Neural cell (in vitro differentiated cells): Measurements from ENCODE around the gene CCN2. TPM values are rescaled to one million over a fixed set of nuclear protein-coding genes. Genes with fewer than 3 reads are reported as not detected.

ENCODE experiments used
- H2AFZ ChIP-seq: fragments of 200-600, 300-800 bp; sonication (generic), shearing (Covaris generic); 2 replicates; pipeline ENCODE4 v1.6.0; 2014; ENCODE audit warnings: low read depth, mild to moderate bottlenecking, antibody characterized with exemption, low read length, moderate library complexity
- H3F3A ChIP-seq: fragments of 200-600 bp; shearing (Covaris generic); 2 replicates; pipeline ENCODE4 v1.6.1; 2016; ENCODE audit warnings: mild to moderate bottlenecking, moderate library complexity, mixed read lengths, antibody characterized with exemption, low read length; ENCODE audit not compliant: insufficient read depth, poor library complexity, severe bottlenecking
- H3K27ac ChIP-seq: fragments of 200-600, 300-800 bp; sonication (generic), shearing (Covaris generic); 2 replicates; pipeline ENCODE4 v1.5.1; 2014; ENCODE audit warnings: mild to moderate bottlenecking, low read length, moderate library complexity
- H3K27me3 ChIP-seq: fragments of 300-800, 200-600 bp; sonication (generic), shearing (Covaris generic); 2 replicates; pipeline ENCODE4 v1.6.0; 2014; ENCODE audit warnings: mild to moderate bottlenecking, low read depth, low read length, moderate library complexity; ENCODE audit not compliant: insufficient read depth
- H3K36me3 ChIP-seq: fragments of 300-800, 200-600 bp; sonication (generic), shearing (Covaris generic); 2 replicates; pipeline ENCODE4 v1.5.1; 2014; ENCODE audit warnings: mild to moderate bottlenecking, antibody characterized with exemption, low read length, moderate library complexity; ENCODE audit not compliant: insufficient read depth
- H3K4me2 ChIP-seq: fragments of 300-800, 200-600 bp; sonication (generic), shearing (Covaris generic); 2 replicates; pipeline ENCODE4 v1.6.0; 2014; ENCODE audit warnings: mild to moderate bottlenecking, low read length
- H3K4me3 ChIP-seq: fragments of 300-800, 200-600 bp; sonication (generic), shearing (Covaris generic); 2 replicates; pipeline ENCODE4 v1.5.1; 2014; ENCODE audit warnings: mild to moderate bottlenecking, low read length, moderate library complexity
- H3K79me2 ChIP-seq: fragments of 200-600 bp; shearing (Covaris generic); replicated peaks from 2 replicates; pipeline ENCODE4 v1.6.0; 2014; ENCODE audit warnings: mild to moderate bottlenecking, low read length, moderate library complexity; ENCODE audit not compliant: insufficient read depth
- H3K9ac ChIP-seq: fragments of 300-800, 200-600 bp; sonication (generic), shearing (Covaris generic); 2 replicates; pipeline ENCODE4 v1.6.1; 2016; ENCODE audit warnings: mild to moderate bottlenecking, low read length, mixed read lengths
- H3K9me2 ChIP-seq: fragments of 200-600 bp; shearing (Covaris generic); 2 replicates; pipeline ENCODE4 v1.6.1; 2016; ENCODE audit warnings: mild to moderate bottlenecking, low read length, mixed read lengths; ENCODE audit not compliant: insufficient read depth
- H3K9me3 ChIP-seq: fragments of 200-600, 300-800 bp; sonication (generic), shearing (Covaris generic); 2 replicates; pipeline ENCODE4 v1.6.1; 2016; ENCODE audit warnings: mild to moderate bottlenecking, mixed run types, low read length, moderate library complexity, mixed read lengths
- H4K20me1 ChIP-seq: fragments of 200-600 bp; shearing (Covaris generic); 2 replicates; pipeline ENCODE4 v1.6.1; 2016; ENCODE audit warnings: mild to moderate bottlenecking, mixed run types; ENCODE audit not compliant: insufficient read depth
- CTCF ChIP-seq: fragments of 450-650 bp; IDR thresholded peaks from 2 replicates; pipeline ENCODE4 v1.5.1; 2014; ENCODE audit warnings: antibody characterized with exemption, mild to moderate bottlenecking, moderate library complexity; ENCODE audit not compliant: poor library complexity, severe bottlenecking
- EP300 ChIP-seq: fragments of 450-650 bp; conservative IDR thresholded peaks from 2 replicates; pipeline ENCODE4 v1.6.1; 2014; ENCODE audit warnings: antibody characterized with exemption, mild to moderate bottlenecking, moderate library complexity; ENCODE audit not compliant: poor library complexity, severe bottlenecking
- EZH2 ChIP-seq: fragments of 200-600, 300-800 bp; shearing (Covaris generic), sonication (generic); IDR thresholded peaks from 2 replicates; pipeline ENCODE4 v1.6.1; 2014; ENCODE audit warnings: antibody characterized with exemption, low read length, borderline replicate concordance, mild to moderate bottlenecking; ENCODE audit not compliant: insufficient read depth, poor library complexity, severe bottlenecking
- MXI1 ChIP-seq: fragments of 450-650 bp; conservative IDR thresholded peaks from 2 replicates; pipeline ENCODE4 v1.6.1; 2014; ENCODE audit warnings: antibody characterized with exemption, mild to moderate bottlenecking; ENCODE audit not compliant: poor library complexity, severe bottlenecking
- POLR2AphosphoS5 ChIP-seq: IDR thresholded peaks from 2 replicates; pipeline ENCODE4 v1.6.1; 2012
- RAD21 ChIP-seq: fragments of 450-650 bp; conservative IDR thresholded peaks from 2 replicates; pipeline ENCODE4 v1.6.1; 2014; ENCODE audit warnings: antibody characterized with exemption, mild to moderate bottlenecking, moderate library complexity
- REST ChIP-seq: IDR thresholded peaks from 2 replicates; pipeline ENCODE4 v1.6.1; 2012; ENCODE audit warnings: borderline replicate concordance
- SMC3 ChIP-seq: fragments of 450-650 bp; conservative IDR thresholded peaks from 2 replicates; pipeline ENCODE4 v1.6.1; 2014; ENCODE audit warnings: antibody characterized with exemption, mild to moderate bottlenecking, moderate library complexity; ENCODE audit not compliant: poor library complexity
- TAF1 ChIP-seq: IDR thresholded peaks from 2 replicates; pipeline ENCODE4 v1.6.1; 2012; ENCODE audit warnings: low read depth
- polyA plus RNA-seq: library from polyadenylated mRNA; depleted of rRNA; stranded (reverse); fragments of >200 nt; gene quantifications from 2 replicates; pipeline ENCODE4 v1.2.3, GENCODE V29; 2014

The CCN2 gene
- polyA plus RNA-seq, 1 donor from 2014 or later: 1.5 TPM

- no peaks in the 10 kb centered on the region for H3K9me3 ChIP-seq
- H3F3A ChIP-seq: no peaks in the 10 kb centered on the region
- H3K9ac ChIP-seq: no peak overlapping the region
- H3K79me2 ChIP-seq: no peaks in the 10 kb centered on the region
- no peaks in the 10 kb centered on the region for H4K20me1 ChIP-seq
- H2AFZ ChIP-seq: no peak overlapping the region
- H3K4me3 ChIP-seq: no peak overlapping the region
- TF ChIP-seq REST: no peak
- TF ChIP-seq CTCF: no peak
- TF ChIP-seq EP300: no peak
- no peak for TF ChIP-seq TAF1
- no peak for TF ChIP-seq SMC3
- no peak for TF ChIP-seq POLR2AphosphoS5
- TF ChIP-seq RAD21: no peak
- no peak for TF ChIP-seq EZH2
- no peaks in the 10 kb centered on the region for H3K9me2 ChIP-seq
- H3K27me3 ChIP-seq: no peaks in the 10 kb centered on the region
- H3K36me3 ChIP-seq: no peaks in the 10 kb centered on the region
- no peak overlapping the region for H3K4me2 ChIP-seq
- H3K27ac ChIP-seq: no peak overlapping the region
Observed at GRCh38 chr6:131980338-131980790, 29.2 kb upstream of the CCN2 start.

GRCh38 chr6:131979515-131980337 is 28.6 kb upstream of the CCN2 start:
- TF ChIP-seq RAD21 (no peak), MXI1 (no peak), REST (no peak), POLR2AphosphoS5 (no peak), TAF1 (no peak), SMC3 (no peak), EP300 (no peak), CTCF (no peak), EZH2 (no peak)
- H3K27ac ChIP-seq: no peak overlapping the region
- no peaks in the 10 kb centered on the region for H3F3A ChIP-seq
- H3K79me2 ChIP-seq: no peaks in the 10 kb centered on the region
- H3K36me3 ChIP-seq: no peaks in the 10 kb centered on the region
- no peak overlapping the region for H3K4me2 ChIP-seq
- H3K4me3 ChIP-seq: no peak overlapping the region
- H3K27me3 ChIP-seq: no peaks in the 10 kb centered on the region
- no peaks in the 10 kb centered on the region for H3K9me3 ChIP-seq
- no peaks in the 10 kb centered on the region for H3K9me2 ChIP-seq
- H2AFZ ChIP-seq: no peak overlapping the region
- H4K20me1 ChIP-seq: no peaks in the 10 kb centered on the region
- H3K9ac ChIP-seq: no peak overlapping the region
